Naive thymus-derived CD4-positive, alpha-beta T cell (primary cell): ENCODE measurements around the gene ABCA2. TPM values are rescaled to one million over a fixed set of nuclear protein-coding genes. Genes with fewer than 3 reads are reported as not detected.

ENCODE experiments used
- ATAC-seq: fragments of 150-1000 bp; cut with Tn5 transposase; 2 replicates; pipeline ENCODE4 v1.10.0; 2021; ENCODE audit warnings: mild to moderate bottlenecking, moderate library complexity
- CTCF ChIA-PET: fragments of 350-600 bp; sonication (Branson Sonifier 250); formaldehyde crosslinking; loops from one replicate; lab custom pipeline; 2021; ENCODE audit warnings: antibody characterized with exemption; lab: Charles Lee
- POLR2A ChIA-PET: fragments of 350-600 bp; sonication (Branson Sonifier 250); formaldehyde crosslinking; loops from one replicate; lab custom pipeline; 2021; ENCODE audit warnings: antibody characterized with exemption, inconsistent platforms; lab: Charles Lee
- DNase-seq, 9 donors: peaks; one replicate each; pipeline versions ENCODE4 v3.0.0 to v3.0.0-alpha.2; 2020 to 2022; ENCODE audit warnings: mixed read lengths in 1 of 9
- H3K27ac ChIP-seq: one replicate; pipeline ENCODE4 v1.7.0; 2013; ENCODE audit warnings: mild to moderate bottlenecking, low read depth, low read length, moderate library complexity
- H3K27me3 ChIP-seq, 2 donors: one replicate each; pipeline ENCODE4 v1.7.0; 2013; ENCODE audit warnings: low read length in 2 of 2, mild to moderate bottlenecking in 2 of 2, moderate library complexity in 2 of 2; ENCODE audit not compliant: control insufficient read depth in 2 of 2, insufficient read depth in 2 of 2
- H3K36me3 ChIP-seq, 3 experiments: 1 replicate in 2 of 3; 2 replicates in 1 of 3; pipeline ENCODE4 v1.7.0; 2013; ENCODE audit warnings: low read length in 3 of 3, mild to moderate bottlenecking in 3 of 3, moderate library complexity in 1 of 3; ENCODE audit not compliant: insufficient read depth in 3 of 3, control insufficient read depth in 2 of 3
- H3K4me1 ChIP-seq, 2 donors: one replicate each; pipeline ENCODE4 v1.7.0; 2013; ENCODE audit warnings: low read length in 2 of 2, mild to moderate bottlenecking in 2 of 2, moderate library complexity in 1 of 2; ENCODE audit not compliant: control insufficient read depth in 2 of 2, insufficient read depth in 2 of 2
- H3K4me3 ChIP-seq: 2 replicates; pipeline ENCODE4 v1.7.0; 2013; ENCODE audit warnings: mild to moderate bottlenecking, low read length
- H3K9me3 ChIP-seq, 3 experiments: 1 replicate in 2 of 3; 2 replicates in 1 of 3; pipeline ENCODE4 v1.7.0; 2013; ENCODE audit warnings: low read length in 3 of 3; ENCODE audit not compliant: control insufficient read depth in 2 of 3
- H3K27ac Mint-ChIP-seq, 9 donors: one replicate each; pipeline ENCODE4 v1.8.0; 2020 to 2022; ENCODE audit warnings: mixed read lengths in 9 of 9, mild to moderate bottlenecking in 8 of 9, moderate library complexity in 5 of 9, inconsistent platforms in 2 of 9
- H3K27me3 Mint-ChIP-seq, 5 donors: one replicate each; pipeline ENCODE4 v1.8.0; 2021 to 2022; ENCODE audit warnings: mixed read lengths in 5 of 5, mild to moderate bottlenecking in 1 of 5
- H3K36me3 Mint-ChIP-seq, 5 donors: one replicate each; pipeline ENCODE4 v1.8.0; 2020 to 2022; ENCODE audit warnings: mixed read lengths in 5 of 5, mild to moderate bottlenecking in 3 of 5, inconsistent platforms in 1 of 5
- H3K4me1 Mint-ChIP-seq, 7 donors: one replicate each; pipeline ENCODE4 v1.8.0; 2020 to 2022; ENCODE audit warnings: mixed read lengths in 7 of 7, mild to moderate bottlenecking in 3 of 7, inconsistent platforms in 1 of 7
- H3K4me3 Mint-ChIP-seq, 10 donors: one replicate each; pipeline ENCODE4 v1.8.0; 2020 to 2022; ENCODE audit warnings: mild to moderate bottlenecking in 10 of 10, mixed read lengths in 10 of 10, moderate library complexity in 6 of 10, inconsistent platforms in 2 of 10
- H3K9me3 Mint-ChIP-seq, 11 donors: one replicate each; pipeline ENCODE4 v1.8.0; 2020 to 2022; ENCODE audit warnings: mixed read lengths in 11 of 11, mild to moderate bottlenecking in 4 of 11, inconsistent platforms in 1 of 11, moderate library complexity in 1 of 11
- intact Hi-C, 2 donors: fragments of 100-400 bp; cut with micrococcal nuclease; formaldehyde crosslinking; loops; one replicate each; pipeline ENCODE4 v1.15.1; 2023
- polyA plus RNA-seq, 2 donors: library from polyadenylated mRNA; unstranded; fragments of 300-500 nt; fragmentation: Illumina TruSeq; gene quantifications; one replicate each; pipeline ENCODE4 v1.2.3, GENCODE V29; 2021
- total RNA-seq, 6 experiments: library from RNA in 5 of 6; stranded (reverse) in 5 of 6; gene quantifications; 1 replicate in 5 of 6; 2 replicates in 1 of 6; pipeline ENCODE4 v1.2.3 and lab custom pipeline; 2021 to 2026

Gene ABCA2
- total and polyA plus RNA-seq, 7 experiments from 2014 or later = 1.8 to 112 (median 25.1) TPM

- no peaks in the 10 kb centered on the region for H3K9me3 Mint-ChIP-seq
- intact Hi-C loops = loop anchor here (1.0 to 10.0 kb wide), 5 partner anchors 17 to 285 kb away; partner anchors contain the start of genes MAN1B1 (in 2 of the 2) and ABCA2 (in 1 of the 2)
- peaks cover 10 to 32% (median 12%) of the 10 kb centered on the region in 7 donors for H3K4me1 Mint-ChIP-seq
- peaks cover 11 to 15% of the 10 kb centered on the region in 2 donors for H3K4me1 ChIP-seq
- no peak overlapping the region for H3K4me3 ChIP-seq
- ChIA-PET CTCF (interaction anchor here (0.9 to 2.8 kb wide), 3 partner anchors 23 to 395 kb away, joined by 3 to 15 read pairs (median 3); no protein-coding TSS in a partner anchor), POLR2A (interaction anchor here (1.2 to 8.2 kb wide), 5 partner anchors 17 to 171 kb away, joined by 3 to 70 read pairs (median 4); partner anchors contain the start of genes MAN1B1 and TUBB4B)
- H3K4me3 Mint-ChIP-seq = peak overlapping the region in 5 of 10 donors; percentile 9 to 60 (median 49)
- no peak overlapping the region for H3K27ac Mint-ChIP-seq
- DNase-seq (no peak), ATAC-seq (no peak)
- H3K36me3 ChIP-seq = no peaks in the 10 kb centered on the region
- H3K27me3 ChIP-seq = no peaks in the 10 kb centered on the region
- no peaks in the 10 kb centered on the region for H3K27me3 Mint-ChIP-seq
- peaks cover 0 to 2% (median 0%) of the 10 kb centered on the region in 5 donors for H3K36me3 Mint-ChIP-seq
- no peak overlapping the region for H3K27ac ChIP-seq
- H3K9me3 ChIP-seq = no peaks in the 10 kb centered on the region
Measured at GRCh38 chr9:137069508-137070091, 41.6 kb upstream of the ABCA2 start.

DNA sequence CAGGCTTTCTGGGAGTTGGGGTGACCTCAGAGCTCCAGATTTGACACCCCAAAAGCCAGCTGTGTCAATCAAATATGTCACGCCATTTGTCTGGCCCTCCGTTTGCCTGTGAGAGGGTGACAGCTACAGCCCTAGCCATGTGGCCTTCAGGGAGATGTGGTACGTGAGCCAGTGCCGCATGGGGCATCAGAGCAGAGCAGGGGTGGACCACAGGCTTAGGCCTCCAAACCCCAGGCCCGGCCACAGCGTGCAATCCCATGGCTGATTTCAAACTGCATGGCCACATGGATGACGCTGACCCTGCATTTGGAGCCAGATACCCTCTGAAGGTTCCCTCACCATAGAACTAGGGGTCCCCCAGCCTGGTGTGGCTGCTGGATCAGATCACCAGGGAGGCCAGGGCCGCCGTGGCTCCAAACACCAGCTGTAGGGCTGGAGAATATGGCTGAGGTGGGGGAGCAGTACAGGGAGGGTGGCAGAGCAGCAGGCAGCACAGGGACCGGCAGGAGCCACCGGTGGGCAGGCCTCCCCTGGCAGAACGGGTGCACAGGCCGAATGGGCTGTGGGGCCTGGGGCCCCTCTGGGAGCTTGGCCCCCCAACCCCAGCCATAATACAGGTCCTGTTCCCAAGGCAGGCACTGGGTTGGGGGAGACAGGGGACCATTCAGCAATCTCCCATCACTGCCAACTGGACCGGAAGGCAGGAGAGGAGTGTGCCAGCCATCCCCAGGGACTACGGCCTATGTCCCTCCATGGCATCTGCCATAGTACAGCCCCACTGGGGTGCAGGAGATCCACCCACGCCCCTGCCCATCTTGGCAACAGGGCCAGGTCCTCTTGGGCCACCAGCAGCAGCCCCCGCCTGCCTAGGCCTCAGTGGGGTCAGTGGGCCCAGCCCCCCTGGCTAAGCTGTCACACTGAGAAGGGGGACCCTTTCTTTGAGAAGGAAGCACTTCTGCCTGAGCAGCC is 40.8 kb upstream of the ABCA2 start:
- intact Hi-C loops = loop anchor here in 1 of 2 donors (10.0 kb wide), 1 partner anchor 284 kb away; no protein-coding TSS in a partner anchor
- ChIA-PET CTCF (interaction anchor here (0.9 to 2.8 kb wide), 7 partner anchors 18 to 395 kb away, joined by 3 to 15 read pairs (median 4); partner anchors contain the start of gene MAN1B1), POLR2A (interaction anchor here (0.6 to 8.2 kb wide), 5 partner anchors 8 to 80 kb away, joined by 3 to 70 read pairs (median 6); partner anchors contain the start of genes MAN1B1 and UAP1L1)
- ATAC-seq (no peak), DNase-seq (no peak)
- Histone ChIP-seq H3K4me3 (no peak overlapping the region), H3K9me3 (no peaks in the 10 kb centered on the region), H3K27ac (no peak overlapping the region), H3K27me3 (no peaks in the 10 kb centered on the region), H3K36me3 (no peaks in the 10 kb centered on the region), H3K4me1 (peaks cover 11 to 15% of the 10 kb centered on the region in 2 donors)
- no peaks in the 10 kb centered on the region for H3K9me3 Mint-ChIP-seq
- peaks cover 0 to 4% (median 0%) of the 10 kb centered on the region in 5 donors for H3K36me3 Mint-ChIP-seq
- H3K27ac Mint-ChIP-seq = no peak overlapping the region
- H3K27me3 Mint-ChIP-seq = no peaks in the 10 kb centered on the region
- H3K4me3 Mint-ChIP-seq = peak overlapping the region in 5 of 10 donors; percentile 9 to 71 (median 49)
- peaks cover 11 to 35% (median 14%) of the 10 kb centered on the region in 7 donors for H3K4me1 Mint-ChIP-seq

- Histone ChIP-seq H3K4me3 (no peak overlapping the region), H3K27ac (no peak overlapping the region), H3K9me3 (no peaks in the 10 kb centered on the region), H3K36me3 (no peaks in the 10 kb centered on the region), H3K4me1 (peaks cover 11 to 15% of the 10 kb centered on the region in 2 donors), H3K27me3 (no peaks in the 10 kb centered on the region)
- Mint-ChIP-seq H3K27ac (peak overlapping the region in 6 of 9 donors; percentile 26 to 82 (median 68)), H3K4me3 (peak overlapping the region in 8 of 10 donors; percentile 10 to 79 (median 62)), H3K36me3 (peaks cover 0 to 4% (median 0%) of the 10 kb centered on the region in 5 donors), H3K4me1 (peaks cover 11 to 33% (median 14%) of the 10 kb centered on the region in 7 donors), H3K9me3 (no peaks in the 10 kb centered on the region), H3K27me3 (no peaks in the 10 kb centered on the region)
- peak; percentile 75 for ATAC-seq
- CTCF ChIA-PET = interaction anchor here (0.6 to 2.8 kb wide), 8 partner anchors 18 to 309 kb away, joined by 3 to 15 read pairs (median 4); partner anchors contain the start of genes ABCA2, MAN1B1 and TMEM141
- intact Hi-C loops = loop anchor here (1.0 to 10.0 kb wide), 3 partner anchors 9 to 283 kb away; partner anchors contain the start of genes NPDC1 (in 2 of the 2) and UAP1L1 (in 1 of the 2)
- DNase-seq = peak; percentile 77 to 88 (median 85)
- POLR2A ChIA-PET = interaction anchor here (0.6 to 8.2 kb wide), 4 partner anchors 9 to 262 kb away, joined by 3 to 70 read pairs (median 8); partner anchors contain the start of genes MAN1B1 and UAP1L1
Measured at GRCh38 chr9:137067860-137068538, 40.0 kb upstream of the ABCA2 start.

DNA sequence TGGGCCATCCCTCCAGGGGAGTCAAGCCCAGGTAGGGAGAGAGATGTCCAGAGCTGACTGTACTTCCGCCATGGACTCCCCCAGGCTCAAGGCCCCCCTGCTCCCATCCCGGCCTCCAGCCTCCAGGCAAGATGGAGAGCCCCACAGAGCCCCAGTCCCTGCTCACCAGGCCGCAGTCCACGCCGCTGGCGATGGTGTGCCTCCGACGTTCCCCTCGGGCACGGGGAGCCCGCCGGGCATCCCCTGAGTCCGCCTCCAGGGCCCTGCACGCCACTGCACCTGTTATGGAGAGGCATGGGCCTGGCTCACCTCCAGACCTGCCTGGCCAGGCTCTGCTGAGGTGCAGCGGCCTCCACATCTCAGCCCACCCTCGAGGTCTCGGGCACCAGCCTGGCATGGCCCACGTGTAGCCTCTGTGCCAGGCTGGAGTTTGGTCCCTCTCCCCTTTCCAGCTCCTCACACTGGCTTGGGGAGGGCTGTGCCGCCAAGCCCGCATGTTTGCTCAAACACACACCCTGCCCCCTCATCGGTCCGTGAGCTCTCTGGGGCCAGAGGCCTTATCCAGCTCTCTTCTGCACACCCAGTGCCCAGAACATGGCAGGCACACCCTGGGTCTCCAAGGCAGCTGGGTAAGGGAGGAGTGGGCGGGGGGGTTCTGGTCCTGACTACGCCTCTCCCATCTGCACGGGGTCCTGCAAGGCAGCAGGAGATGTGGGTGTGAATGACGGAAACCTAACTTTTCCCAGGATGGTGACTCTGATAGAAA is 38.2 kb upstream of the ABCA2 start:
- H3K4me3 ChIP-seq = no peak overlapping the region
- POLR2A ChIA-PET = interaction anchor here (1.3 to 8.2 kb wide), 2 partner anchors 20 to 21 kb away, joined by 4 to 70 read pairs; partner anchors contain the start of genes MAN1B1 and NPDC1
- no peaks in the 10 kb centered on the region for H3K9me3 ChIP-seq
- intact Hi-C loops = loop anchor here in 1 of 2 donors (10.0 kb wide), 1 partner anchor 281 kb away; no protein-coding TSS in a partner anchor
- Mint-ChIP-seq H3K4me3 (no peak overlapping the region), H3K9me3 (no peaks in the 10 kb centered on the region), H3K27me3 (no peaks in the 10 kb centered on the region), H3K36me3 (peaks cover 0 to 4% (median 0%) of the 10 kb centered on the region in 5 donors), H3K27ac (no peak overlapping the region), H3K4me1 (peaks cover 9 to 25% (median 12%) of the 10 kb centered on the region in 7 donors)
- no peak overlapping the region for H3K27ac ChIP-seq
- CTCF ChIA-PET = interaction anchor here (1.8 to 2.0 kb wide), 3 partner anchors 20 to 276 kb away, joined by 5 to 8 read pairs (median 7); partner anchors contain the start of genes NPDC1 and TMEM141
- no peak for DNase-seq
- no peak for ATAC-seq
- H3K4me1 ChIP-seq = peaks cover 11 to 15% of the 10 kb centered on the region in 2 donors
- H3K36me3 ChIP-seq = no peaks in the 10 kb centered on the region
- H3K27me3 ChIP-seq = no peaks in the 10 kb centered on the region

DNA sequence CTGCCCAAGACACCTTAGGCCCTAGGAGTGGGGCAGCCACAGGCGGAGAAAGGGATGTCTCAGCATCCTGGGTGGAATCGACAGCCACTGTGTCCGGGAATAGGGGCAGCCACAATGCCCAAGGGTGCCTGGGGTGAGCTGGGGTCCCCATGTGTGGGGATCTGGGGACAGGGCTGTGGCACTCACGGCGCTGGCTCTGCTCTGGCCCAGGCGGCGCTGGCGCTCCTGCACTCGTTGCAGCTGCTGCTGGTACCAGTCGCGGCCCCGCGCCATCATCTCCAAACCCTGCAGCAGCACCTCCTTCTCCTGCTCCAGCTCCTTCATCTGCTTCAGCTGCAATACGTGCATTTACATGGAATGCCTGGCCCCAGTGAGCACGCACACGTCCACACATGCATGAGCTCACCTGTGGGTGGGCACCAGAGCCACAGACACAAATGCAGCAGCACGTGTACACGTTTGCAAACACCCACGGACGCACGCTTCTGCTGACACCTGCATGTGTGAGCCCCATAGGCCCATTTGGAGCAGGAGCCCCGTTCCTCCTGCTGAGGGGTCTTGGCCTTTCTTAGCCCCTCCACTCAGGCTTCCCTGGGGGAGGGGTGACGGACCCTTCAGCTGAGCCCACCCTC is 37.4 kb upstream of the ABCA2 start:
- no peak overlapping the region for H3K27ac ChIP-seq
- Mint-ChIP-seq H3K4me3 (no peak overlapping the region), H3K27ac (no peak overlapping the region), H3K36me3 (peaks cover 0 to 4% (median 0%) of the 10 kb centered on the region in 5 donors), H3K27me3 (no peaks in the 10 kb centered on the region), H3K4me1 (peaks cover 4 to 17% (median 5%) of the 10 kb centered on the region in 7 donors), H3K9me3 (no peaks in the 10 kb centered on the region)
- no peak for DNase-seq
- no peaks in the 10 kb centered on the region for H3K27me3 ChIP-seq
- CTCF ChIA-PET = interaction anchor here (1.9 kb wide), 1 partner anchor 19 kb away, joined by 8 read pairs; the partner anchor contains the start of gene NPDC1
- H3K4me1 ChIP-seq = peaks cover 5 to 8% of the 10 kb centered on the region in 2 donors
- ATAC-seq = no peak
- H3K36me3 ChIP-seq = no peaks in the 10 kb centered on the region
- no peaks in the 10 kb centered on the region for H3K9me3 ChIP-seq
- no peak overlapping the region for H3K4me3 ChIP-seq
- intact Hi-C loops = loop anchor here in 1 of 2 donors (10.0 kb wide), 1 partner anchor 281 kb away; no protein-coding TSS in a partner anchor
- POLR2A ChIA-PET = interaction anchor here (1.3 to 8.2 kb wide), 2 partner anchors 19 to 21 kb away, joined by 4 to 70 read pairs; partner anchors contain the start of genes MAN1B1 and NPDC1
